Parathyroid adenoma (tissue), 2 donors: ENCODE data around the gene ARPC2.

Experiments
- H2AFZ ChIP-seq: fragments of 300-600 bp; sonication (generic); one replicate; pipeline ENCODE4 v1.7.0; 2017; ENCODE audit warnings: antibody characterized with exemption, mild to moderate bottlenecking
- H3K27ac ChIP-seq: fragments of 300-600 bp; sonication (generic); one replicate; pipeline ENCODE4 v1.7.0; 2017
- H3K27me3 ChIP-seq: fragments of 300-600 bp; sonication (generic); one replicate; pipeline ENCODE4 v1.7.0; 2017; ENCODE audit warnings: low read length; ENCODE audit not compliant: control insufficient read depth, insufficient read depth
- H3K36me3 ChIP-seq: fragments of 300-600 bp; sonication (generic); one replicate; pipeline ENCODE4 v1.7.0; 2017; ENCODE audit warnings: low read length; ENCODE audit not compliant: control insufficient read depth, insufficient read depth
- H3K4me1 ChIP-seq: fragments of 300-600 bp; sonication (generic); one replicate; pipeline ENCODE4 v1.7.0; 2017; ENCODE audit warnings: control low read depth
- H3K4me2 ChIP-seq: fragments of 300-600 bp; sonication (generic); one replicate; pipeline ENCODE4 v1.7.0; 2017; ENCODE audit warnings: low read length
- H3K4me3 ChIP-seq: fragments of 300-600 bp; sonication (generic); one replicate; pipeline ENCODE4 v1.7.0; 2017; ENCODE audit warnings: low read depth, low read length
- H3K79me2 ChIP-seq: fragments of 300-600 bp; sonication (generic); one replicate; pipeline ENCODE4 v1.7.0; 2017; ENCODE audit warnings: control low read depth
- H3K9ac ChIP-seq: fragments of 300-600 bp; sonication (generic); one replicate; pipeline ENCODE4 v1.7.0; 2017; ENCODE audit warnings: mild to moderate bottlenecking
- H3K9me3 ChIP-seq: fragments of 300-600 bp; sonication (generic); one replicate; pipeline ENCODE4 v1.7.0; 2017; ENCODE audit warnings: low read length; ENCODE audit not compliant: control insufficient read depth
- CTCF ChIP-seq: fragments of 300-600 bp; sonication (generic); IDR thresholded peaks from one replicate; pipeline ENCODE4 v1.7.0; 2017; ENCODE audit warnings: antibody characterized with exemption, mild to moderate bottlenecking
- donor health status: primary hyperparathyroidism.

ARPC2 gene

DNA sequence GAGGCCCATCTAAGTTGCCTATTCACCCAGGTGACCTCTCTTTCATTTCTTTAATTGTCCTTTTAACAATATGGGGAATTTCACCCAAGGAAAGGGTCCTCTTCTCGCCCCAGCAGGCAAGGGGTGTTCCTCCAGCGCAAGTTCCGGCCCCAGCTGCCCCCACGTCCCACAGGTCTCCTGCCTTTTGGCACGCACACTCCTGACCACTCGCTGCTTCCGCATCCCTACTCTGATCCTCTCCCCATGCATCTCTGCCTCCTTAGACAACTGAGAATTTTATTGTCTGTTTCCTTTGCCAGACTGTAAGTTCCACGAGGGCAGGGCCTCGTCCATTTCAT, 684 bp upstream of the ARPC2 start:
- H3K9me3 ChIP-seq: no peaks in the 10 kb centered on the region
- peaks cover 6% of the 10 kb centered on the region for H3K4me1 ChIP-seq
- H3K9ac ChIP-seq: no peak overlapping the region
- peaks cover 25% of the 10 kb centered on the region for H3K79me2 ChIP-seq
- no peaks in the 10 kb centered on the region for H3K27me3 ChIP-seq
- H3K36me3 ChIP-seq: no peaks in the 10 kb centered on the region
- no peak for TF ChIP-seq CTCF
- H3K4me3 ChIP-seq: peak overlapping the region; percentile 70
- peak overlapping the region; percentile 90 for H3K4me2 ChIP-seq
- H2AFZ ChIP-seq: peak overlapping the region; percentile 98
- peak overlapping the region; percentile 91 for H3K27ac ChIP-seq

- Histone ChIP-seq H3K36me3 (no peaks in the 10 kb centered on the region), H3K4me2 (peak overlapping the region; percentile 74), H3K27ac (peak overlapping the region; percentile 91), H3K27me3 (no peaks in the 10 kb centered on the region), H3K9me3 (no peaks in the 10 kb centered on the region), H3K79me2 (peaks cover 34% of the 10 kb centered on the region), H3K9ac (peak overlapping the region; percentile 78), H2AFZ (peak overlapping the region; percentile 98), H3K4me1 (peaks cover 9% of the 10 kb centered on the region), H3K4me3 (peak overlapping the region; percentile 70)
- TF ChIP-seq CTCF: no peak
Measured at GRCh38 chr2:218217360-218218267, 625 bp downstream of the ARPC2 start.

DNA sequence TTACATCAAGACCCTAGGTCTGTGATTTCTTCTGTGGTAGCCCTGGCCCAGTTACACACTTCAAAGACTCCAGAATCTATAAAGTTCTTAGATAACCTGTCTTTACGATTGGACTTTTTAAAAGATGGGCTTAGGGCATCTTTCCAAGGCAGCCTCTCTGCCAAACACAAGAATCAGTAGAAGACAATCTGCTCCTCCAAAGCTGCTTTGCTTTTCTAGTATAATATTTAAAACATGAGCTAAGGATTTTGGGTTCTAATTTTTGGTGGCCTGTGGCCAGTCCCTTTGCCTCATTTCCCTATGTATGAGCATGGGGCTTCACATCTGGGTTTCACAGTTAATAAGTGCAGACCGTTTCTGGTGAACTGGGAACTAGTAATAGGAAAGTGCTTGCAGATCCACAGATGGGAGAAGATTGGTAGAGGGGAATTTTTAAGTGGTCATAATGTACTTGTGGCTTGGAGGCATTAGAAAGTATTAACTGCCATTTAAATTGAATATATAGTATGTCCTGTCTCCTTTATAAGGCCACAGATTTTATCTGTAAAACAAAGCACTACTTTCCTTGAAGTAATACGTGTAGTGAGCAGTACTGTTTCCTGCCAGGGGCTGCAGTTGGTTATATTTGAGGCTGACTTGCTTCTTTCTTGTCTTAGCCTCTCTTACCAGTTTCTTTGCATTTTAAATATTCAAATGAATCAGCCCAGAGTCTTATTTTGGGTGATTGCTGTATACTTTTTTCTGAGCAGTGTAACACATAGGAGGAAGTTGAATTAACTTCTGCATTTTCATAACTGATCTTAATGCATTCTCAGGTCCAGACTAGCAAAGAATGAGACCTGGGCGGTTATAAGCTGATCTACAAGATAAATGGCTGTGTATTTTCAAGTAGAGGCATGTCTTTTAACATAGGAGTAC, 1.5 kb downstream of the ARPC2 start:
- Histone ChIP-seq H3K4me2 (peak overlapping the region; percentile 74), H2AFZ (no peak overlapping the region), H3K79me2 (peaks cover 37% of the 10 kb centered on the region), H3K9me3 (no peaks in the 10 kb centered on the region), H3K36me3 (no peaks in the 10 kb centered on the region), H3K4me1 (peaks cover 15% of the 10 kb centered on the region), H3K27ac (peak overlapping the region; percentile 91), H3K9ac (no peak overlapping the region), H3K27me3 (no peaks in the 10 kb centered on the region), H3K4me3 (peak overlapping the region; percentile 70)
- no peak for TF ChIP-seq CTCF

DNA sequence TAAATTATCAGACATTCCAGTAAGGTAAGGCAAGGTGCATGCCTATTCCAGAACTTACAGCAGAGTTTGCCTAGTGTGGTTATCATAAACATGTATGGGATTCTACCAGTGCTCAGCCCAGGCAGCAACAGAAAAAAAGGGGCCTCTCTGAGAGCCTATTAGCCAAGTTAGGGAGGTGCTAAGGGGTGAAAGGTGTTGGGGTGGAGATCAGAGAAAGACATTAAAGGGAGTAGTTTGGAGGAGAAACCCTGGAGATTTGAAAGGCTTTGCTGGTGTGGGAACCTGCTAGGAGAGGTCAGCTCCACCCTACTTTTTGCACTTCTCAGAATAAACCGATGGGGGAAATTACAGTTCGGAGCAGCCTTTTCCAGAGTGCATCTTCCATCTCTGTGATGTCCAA, 2.9 kb downstream of the ARPC2 start:
- Histone ChIP-seq H3K9ac (no peak overlapping the region), H3K9me3 (no peaks in the 10 kb centered on the region), H3K4me1 (peaks cover 15% of the 10 kb centered on the region), H3K4me2 (no peak overlapping the region), H3K27ac (no peak overlapping the region), H3K27me3 (no peaks in the 10 kb centered on the region), H2AFZ (no peak overlapping the region), H3K36me3 (no peaks in the 10 kb centered on the region), H3K79me2 (peaks cover 40% of the 10 kb centered on the region), H3K4me3 (no peak overlapping the region)
- TF ChIP-seq CTCF: no peak
